Endodermal cell (in vitro differentiated cells): Measurements from ENCODE around the gene DMRT2. TPM values are rescaled to one million over a fixed set of nuclear protein-coding genes. Genes with fewer than 3 reads are reported as not detected.

ENCODE experiments used
- DNase-seq: peaks from one replicate; pipeline ENCODE4 v3.0.0-alpha.2; 2017
- H3K27ac ChIP-seq: 2 replicates; pipeline ENCODE4 v1.5.1; 2013; ENCODE audit warnings: mild to moderate bottlenecking, low read depth, low read length, moderate library complexity
- H3K27me3 ChIP-seq: 2 replicates; pipeline ENCODE4 v1.6.1; 2013; ENCODE audit warnings: mild to moderate bottlenecking, low read length, moderate library complexity; ENCODE audit not compliant: insufficient read depth, control insufficient read depth, poor library complexity, severe bottlenecking
- H3K36me3 ChIP-seq: 2 replicates; pipeline ENCODE4 v1.7.0; 2013; ENCODE audit warnings: mild to moderate bottlenecking, low read length, moderate library complexity; ENCODE audit not compliant: control insufficient read depth, insufficient read depth
- H3K4me1 ChIP-seq: one replicate; pipeline ENCODE4 v1.7.0; 2013; ENCODE audit warnings: low read length; ENCODE audit not compliant: control insufficient read depth, insufficient read depth
- H3K4me3 ChIP-seq: 2 replicates; pipeline ENCODE4 v1.5.1; 2013; ENCODE audit warnings: mild to moderate bottlenecking, low read length, moderate library complexity
- H3K9ac ChIP-seq: 2 replicates; pipeline ENCODE4 v1.6.1; 2013; ENCODE audit warnings: mild to moderate bottlenecking, low read length, moderate library complexity; ENCODE audit not compliant: poor library complexity, severe bottlenecking; ENCODE audit errors: extremely low read depth
- H3K9me3 ChIP-seq: 2 replicates; pipeline ENCODE4 v1.6.1; 2013; ENCODE audit warnings: mild to moderate bottlenecking, low read length, moderate library complexity; ENCODE audit not compliant: control insufficient read depth
- H3K27ac Mint-ChIP-seq: 2 replicates; pipeline ENCODE4 v1.8.0; 2020; ENCODE audit warnings: mixed read lengths
- H3K27me3 Mint-ChIP-seq: 2 replicates; pipeline ENCODE4 v1.8.0; 2021; ENCODE audit warnings: mild to moderate bottlenecking, mixed read lengths; ENCODE audit not compliant: insufficient read depth
- H3K36me3 Mint-ChIP-seq: 2 replicates; pipeline ENCODE4 v1.8.0; 2020; ENCODE audit warnings: low read depth, mixed read lengths
- H3K4me1 Mint-ChIP-seq: 2 replicates; pipeline ENCODE4 v1.8.0; 2020; ENCODE audit warnings: mixed read lengths
- H3K4me3 Mint-ChIP-seq: 2 replicates; pipeline ENCODE4 v1.8.0; 2020; ENCODE audit warnings: mild to moderate bottlenecking, moderate library complexity, mixed read lengths
- H3K9me3 Mint-ChIP-seq: 2 replicates; pipeline ENCODE4 v1.8.0; 2020; ENCODE audit warnings: mild to moderate bottlenecking, mixed read lengths
- WGBS, 2 experiments: methylation state at CpG; one replicate each; pipeline versions ENCODE4 v1.1.5 to v1.1.7; 2013; ENCODE audit warnings: missing lambda C conversion rate in 2 of 2, mixed read lengths in 1 of 2; ENCODE audit not compliant: insufficient coverage in 1 of 2, insufficient read length in 1 of 2; 5-methylcytosine and 5-hydroxymethylcytosine counted together
- total RNA-seq, 2 donors: library from RNA; stranded (reverse); fragmentation: NEBNext Ultra II Directional in 1 of 2; extraction: Animal tissue kit (Norgen Biotek cat#: 25700) in 1 of 2; gene quantifications; 2 replicates in 1 of 2; 3 replicates in 1 of 2; pipeline ENCODE4 v1.2.1, GENCODE V29; 2021
- TF ChIP-seq, protein P1 (sequence below): fragments of 200-600 bp; sonication (generic); conservative IDR thresholded peaks from 2 replicates; pipeline ENCODE4 v1.5.0; 2021; ENCODE audit warnings: antibody characterized with exemption, mild to moderate bottlenecking

Gene DMRT2
- total RNA-seq, 2 donors from 2014 or later, result 0.24 TPM; not detected in 1

DNA sequence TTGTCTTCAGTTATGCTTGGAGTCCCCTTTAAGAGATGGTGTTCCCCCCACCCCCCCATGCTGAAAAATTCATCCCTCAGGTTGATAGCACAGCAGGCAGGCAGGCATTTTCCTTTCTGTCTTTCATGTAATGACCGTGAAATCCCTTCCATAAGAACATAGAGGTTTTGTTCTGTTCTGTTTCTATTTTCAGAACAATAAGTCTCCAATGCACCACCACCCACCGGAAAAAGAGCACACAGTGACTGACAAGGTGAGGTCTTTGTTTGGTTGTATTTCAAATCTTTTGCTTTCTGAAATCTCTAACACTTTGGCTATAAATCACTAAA lies 52.4 kb downstream of the DMRT2 start:
- TF ChIP-seq, protein P1, sequence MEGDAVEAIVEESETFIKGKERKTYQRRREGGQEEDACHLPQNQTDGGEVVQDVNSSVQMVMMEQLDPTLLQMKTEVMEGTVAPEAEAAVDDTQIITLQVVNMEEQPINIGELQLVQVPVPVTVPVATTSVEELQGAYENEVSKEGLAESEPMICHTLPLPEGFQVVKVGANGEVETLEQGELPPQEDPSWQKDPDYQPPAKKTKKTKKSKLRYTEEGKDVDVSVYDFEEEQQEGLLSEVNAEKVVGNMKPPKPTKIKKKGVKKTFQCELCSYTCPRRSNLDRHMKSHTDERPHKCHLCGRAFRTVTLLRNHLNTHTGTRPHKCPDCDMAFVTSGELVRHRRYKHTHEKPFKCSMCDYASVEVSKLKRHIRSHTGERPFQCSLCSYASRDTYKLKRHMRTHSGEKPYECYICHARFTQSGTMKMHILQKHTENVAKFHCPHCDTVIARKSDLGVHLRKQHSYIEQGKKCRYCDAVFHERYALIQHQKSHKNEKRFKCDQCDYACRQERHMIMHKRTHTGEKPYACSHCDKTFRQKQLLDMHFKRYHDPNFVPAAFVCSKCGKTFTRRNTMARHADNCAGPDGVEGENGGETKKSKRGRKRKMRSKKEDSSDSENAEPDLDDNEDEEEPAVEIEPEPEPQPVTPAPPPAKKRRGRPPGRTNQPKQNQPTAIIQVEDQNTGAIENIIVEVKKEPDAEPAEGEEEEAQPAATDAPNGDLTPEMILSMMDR, result no peak
- Histone ChIP-seq H3K27me3 (peaks cover 26% of the 10 kb centered on the region), H3K27ac (no peak overlapping the region), H3K4me1 (no peaks in the 10 kb centered on the region), H3K4me3 (no peak overlapping the region), H3K36me3 (no peaks in the 10 kb centered on the region), H3K9me3 (no peaks in the 10 kb centered on the region), H3K9ac (no peak overlapping the region)
- Mint-ChIP-seq H3K36me3 (no peaks in the 10 kb centered on the region), H3K4me1 (no peaks in the 10 kb centered on the region), H3K27me3 (peaks cover 23% of the 10 kb centered on the region), H3K4me3 (no peak overlapping the region), H3K27ac (no peak overlapping the region), H3K9me3 (peaks cover 12% of the 10 kb centered on the region)
- WGBS, 2 experiments, result 67% methylated on average over 2 of the region's 2 CpGs; no CpG with 5 or more reads in 1 of the 2 experiments
- no peak for DNase-seq

Other genes starting within 250 kb of the DMRT2 start
- gene DMRT1, start 208.7 kb upstream of the DMRT2 start, total RNA-seq, result not detected
- gene DMRT3, start 73.7 kb upstream of the DMRT2 start, total RNA-seq, result not detected